Memory B cell (primary cell): Measurements from ENCODE around the gene HELB.

ENCODE experiments used
- ATAC-seq: fragments of 150-1000 bp; cut with Tn5 transposase; 2 replicates; pipeline ENCODE4 v1.10.0; 2021; ENCODE audit warnings: low read depth, mild to moderate bottlenecking, moderate library complexity
- DNase-seq, 2 donors: peaks; one replicate each; pipeline ENCODE4 v3.0.0; 2022; ENCODE audit warnings: low spot score in 2 of 2
- H3K27ac Mint-ChIP-seq: one replicate; pipeline ENCODE4 v1.8.0; 2022; ENCODE audit warnings: mild to moderate bottlenecking, moderate library complexity, mixed read lengths
- H3K27me3 Mint-ChIP-seq: one replicate; pipeline ENCODE4 v1.8.0; 2022; ENCODE audit warnings: mixed read lengths
- H3K36me3 Mint-ChIP-seq: one replicate; pipeline ENCODE4 v1.8.0; 2022; ENCODE audit warnings: mild to moderate bottlenecking, mixed read lengths
- H3K4me1 Mint-ChIP-seq: one replicate; pipeline ENCODE4 v1.8.0; 2022; ENCODE audit warnings: mixed read lengths
- H3K4me3 Mint-ChIP-seq: one replicate; pipeline ENCODE4 v1.8.0; 2022; ENCODE audit warnings: mild to moderate bottlenecking, moderate library complexity, mixed read lengths
- H3K9me3 Mint-ChIP-seq: one replicate; pipeline ENCODE4 v1.8.0; 2022; ENCODE audit warnings: mixed read lengths

HELB gene

DNA sequence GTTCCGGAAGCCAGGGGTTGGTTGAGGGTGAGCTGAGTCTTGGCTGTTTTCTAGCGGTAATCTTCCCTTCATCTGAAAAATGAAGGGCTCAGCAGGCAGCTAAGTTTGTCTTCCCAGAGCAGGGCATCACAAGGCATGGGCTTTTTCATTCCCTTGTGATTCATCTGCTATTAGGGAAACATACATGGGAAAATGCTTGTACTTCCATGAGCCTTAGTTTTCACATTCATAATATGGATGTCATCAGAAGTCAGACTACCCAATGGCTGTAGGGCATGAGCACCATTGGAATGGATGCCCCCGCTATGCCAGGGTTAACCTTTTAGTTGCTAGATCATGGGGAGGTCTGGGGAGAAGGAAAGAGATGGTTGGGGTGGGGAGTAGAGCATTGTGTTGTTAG is 18.7 kb downstream of the HELB start:
- no peak overlapping the region for H3K4me3 Mint-ChIP-seq
- DNase-seq (no peak), ATAC-seq (no peak)
- H3K36me3 Mint-ChIP-seq: peaks cover 28% of the 10 kb centered on the region
- H3K4me1 Mint-ChIP-seq: peaks cover 3% of the 10 kb centered on the region
- no peaks in the 10 kb centered on the region for H3K27me3 Mint-ChIP-seq
- H3K27ac Mint-ChIP-seq: no peak overlapping the region
- H3K9me3 Mint-ChIP-seq: no peaks in the 10 kb centered on the region

DNA sequence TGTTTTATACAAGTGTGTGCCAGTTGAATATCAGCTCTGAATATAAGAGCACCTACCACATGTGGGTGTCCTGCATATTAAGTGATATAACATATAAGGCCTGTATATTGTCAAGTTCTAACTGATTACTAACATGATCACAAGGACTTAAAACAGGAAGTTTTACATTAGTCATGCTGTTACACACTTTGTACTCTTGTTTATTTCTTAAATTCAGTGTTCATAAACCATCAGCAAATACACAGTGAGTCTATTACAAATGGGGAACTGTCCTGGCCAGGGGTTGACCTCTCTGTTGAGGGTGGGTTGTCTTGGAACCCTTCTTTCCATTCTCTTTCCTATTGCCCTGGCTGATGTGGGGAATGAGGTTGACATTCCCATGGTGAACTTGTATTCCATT is 19.1 kb downstream of the HELB start:
- H3K27ac Mint-ChIP-seq: no peak overlapping the region
- H3K36me3 Mint-ChIP-seq: peaks cover 31% of the 10 kb centered on the region
- no peaks in the 10 kb centered on the region for H3K9me3 Mint-ChIP-seq

GRCh38 chr12:66323017-66323416 is 20.7 kb downstream of the HELB start:
- H3K4me3 Mint-ChIP-seq: no peak overlapping the region
- H3K9me3 Mint-ChIP-seq: no peaks in the 10 kb centered on the region
- peaks cover 32% of the 10 kb centered on the region for H3K36me3 Mint-ChIP-seq

More for the DNA sequence above, 19.1 kb downstream of the HELB start:
- H3K27me3 Mint-ChIP-seq: no peaks in the 10 kb centered on the region
- no peak for DNase-seq
- no peak for ATAC-seq
- no peak overlapping the region for H3K4me3 Mint-ChIP-seq
- peaks cover 3% of the 10 kb centered on the region for H3K4me1 Mint-ChIP-seq

GRCh38 chr12:66329941-66330340 is 27.6 kb downstream of the HELB start:
- Mint-ChIP-seq H3K36me3 (peaks cover 35% of the 10 kb centered on the region), H3K4me1 (no peaks in the 10 kb centered on the region), H3K27me3 (no peaks in the 10 kb centered on the region), H3K27ac (no peak overlapping the region), H3K9me3 (no peaks in the 10 kb centered on the region), H3K4me3 (no peak overlapping the region)
- no peak for DNase-seq
- ATAC-seq: no peak

More at GRCh38 chr12:66323017-66323416, 20.7 kb downstream of the HELB start:
- Mint-ChIP-seq H3K27ac (no peak overlapping the region), H3K4me1 (peaks cover 2% of the 10 kb centered on the region), H3K27me3 (no peaks in the 10 kb centered on the region)
- no peak for ATAC-seq
- DNase-seq: no peak

- Mint-ChIP-seq H3K36me3 (peaks cover 28% of the 10 kb centered on the region), H3K27me3 (no peaks in the 10 kb centered on the region), H3K4me1 (no peaks in the 10 kb centered on the region), H3K27ac (no peak overlapping the region), H3K4me3 (no peak overlapping the region), H3K9me3 (no peaks in the 10 kb centered on the region)
- ATAC-seq (no peak), DNase-seq (no peak)
Measured at GRCh38 chr12:66331016-66331415, 28.7 kb downstream of the HELB start.

DNA sequence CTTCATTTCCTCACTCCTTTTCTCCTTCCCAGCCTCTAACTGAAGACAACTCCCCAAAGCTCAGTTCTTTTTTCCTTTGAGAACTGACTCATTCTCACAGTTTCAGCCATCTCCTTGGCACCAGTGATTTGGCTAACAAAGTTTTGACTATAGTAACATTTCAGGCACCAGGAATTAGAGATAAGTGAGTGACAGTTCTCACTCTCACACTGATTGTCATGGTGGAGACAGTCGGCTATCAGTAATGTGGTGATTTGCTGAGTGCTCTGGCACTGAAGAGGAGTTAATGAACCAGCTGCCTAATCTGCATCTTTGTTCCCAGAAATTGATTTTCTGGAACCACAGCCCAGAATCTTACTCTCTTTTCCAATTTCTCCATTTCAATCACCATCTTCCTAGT is 29.5 kb downstream of the HELB start:
- no peak for ATAC-seq
- H3K4me3 Mint-ChIP-seq: no peak overlapping the region
- peaks cover 26% of the 10 kb centered on the region for H3K36me3 Mint-ChIP-seq
- H3K9me3 Mint-ChIP-seq: no peaks in the 10 kb centered on the region
- DNase-seq: no peak
- no peak overlapping the region for H3K27ac Mint-ChIP-seq
- H3K27me3 Mint-ChIP-seq: no peaks in the 10 kb centered on the region
- no peaks in the 10 kb centered on the region for H3K4me1 Mint-ChIP-seq

DNA sequence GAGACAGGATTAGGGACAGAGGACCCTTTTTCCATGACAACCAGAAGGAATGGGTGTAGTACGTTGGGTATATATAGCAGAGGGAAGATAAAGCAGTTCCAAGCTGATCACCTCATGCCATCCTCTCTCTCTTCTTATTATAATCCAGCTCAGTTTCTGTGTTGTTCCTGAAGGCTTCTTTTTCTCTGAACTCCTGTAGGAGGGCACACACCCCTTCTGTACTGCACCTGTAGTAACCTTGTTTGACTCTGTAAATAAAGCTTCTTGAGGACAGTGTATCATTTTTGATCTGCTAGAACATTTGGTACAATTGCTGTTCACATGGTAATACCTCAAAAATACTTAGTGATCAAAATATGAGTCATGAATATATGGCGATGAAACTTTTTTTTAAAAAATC is 33.5 kb downstream of the HELB start:
- H3K27me3 Mint-ChIP-seq: no peaks in the 10 kb centered on the region
- no peak overlapping the region for H3K4me3 Mint-ChIP-seq
- no peak overlapping the region for H3K27ac Mint-ChIP-seq
- H3K4me1 Mint-ChIP-seq: no peaks in the 10 kb centered on the region
- H3K9me3 Mint-ChIP-seq: peaks cover 3% of the 10 kb centered on the region
- DNase-seq: no peak
- H3K36me3 Mint-ChIP-seq: peaks cover 35% of the 10 kb centered on the region
- ATAC-seq: no peak

DNA sequence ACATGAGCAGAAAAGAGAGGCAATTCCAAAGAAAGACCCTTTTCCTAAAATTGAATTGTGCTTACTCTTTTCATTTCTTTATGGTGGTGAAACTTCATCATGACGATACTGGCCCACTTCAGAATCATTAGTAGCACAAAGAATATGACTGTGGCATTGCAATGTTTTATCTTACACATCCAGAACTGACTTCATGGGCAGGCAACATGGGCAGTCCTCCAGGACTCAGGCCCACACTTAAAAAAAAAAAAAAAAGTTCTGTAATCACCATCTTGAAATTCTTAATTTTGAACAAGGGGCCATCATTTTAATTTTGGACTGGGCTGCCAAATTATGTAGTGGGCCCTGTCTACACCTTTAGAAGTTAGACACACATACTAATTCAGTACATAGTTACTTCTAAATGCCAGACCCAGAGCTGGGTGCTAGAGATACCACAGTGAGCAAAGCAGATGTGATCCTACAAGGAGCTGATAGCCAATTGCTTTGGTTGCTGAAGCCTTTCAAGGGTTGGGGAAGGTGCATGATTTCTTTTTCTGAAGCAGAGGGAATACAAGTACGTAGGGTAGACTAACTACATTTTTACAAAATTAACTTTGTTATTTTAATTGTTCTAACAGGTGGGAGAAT is 35.2 kb downstream of the HELB start:
- H3K27me3 Mint-ChIP-seq: no peaks in the 10 kb centered on the region

DNA sequence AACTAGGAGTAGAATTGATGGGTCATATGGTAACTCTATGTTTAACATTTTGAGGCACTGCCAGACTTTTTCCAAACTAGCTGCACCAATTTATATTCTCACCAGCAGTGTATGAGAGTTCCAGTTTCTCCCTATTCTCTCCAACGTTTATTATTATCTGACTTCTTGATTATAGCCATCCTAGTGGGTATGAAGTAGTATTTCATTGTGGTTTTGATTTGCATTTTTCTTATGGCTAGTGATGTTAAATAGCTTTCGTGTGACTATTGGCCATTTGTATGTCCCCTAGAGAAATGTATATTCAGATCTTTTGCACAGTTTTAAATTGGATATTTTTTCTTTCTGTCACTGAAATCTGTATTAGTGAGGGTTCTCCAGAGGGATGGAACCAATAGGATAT is 37.8 kb downstream of the HELB start:
- H3K36me3 Mint-ChIP-seq: peaks cover 47% of the 10 kb centered on the region
- H3K9me3 Mint-ChIP-seq: peaks cover 7% of the 10 kb centered on the region

More for the DNA sequence above, 35.2 kb downstream of the HELB start:
- no peak for ATAC-seq
- Mint-ChIP-seq H3K4me3 (no peak overlapping the region), H3K36me3 (peaks cover 34% of the 10 kb centered on the region), H3K9me3 (peaks cover 7% of the 10 kb centered on the region), H3K4me1 (no peaks in the 10 kb centered on the region), H3K27ac (no peak overlapping the region)
- DNase-seq: no peak

DNA sequence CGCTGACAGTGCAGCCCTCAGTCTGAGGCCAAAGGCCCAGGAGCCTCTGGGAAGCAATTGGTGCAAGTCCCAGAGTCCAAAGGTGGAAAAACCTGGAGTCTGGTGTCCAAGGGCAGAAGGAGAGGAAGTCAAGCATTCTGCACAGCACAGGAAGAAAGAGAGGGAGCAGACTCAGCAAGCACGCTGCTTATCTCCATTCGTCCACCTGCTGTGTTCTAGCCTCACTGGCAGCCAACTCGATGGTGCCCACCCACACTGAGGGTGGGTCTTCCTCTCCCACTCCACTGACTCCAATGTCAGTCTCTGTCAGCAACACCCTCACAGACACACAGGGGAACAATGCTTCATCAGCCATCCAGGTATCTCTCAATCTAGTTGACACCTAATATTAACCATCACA is 38.8 kb downstream of the HELB start:
- peaks cover 7% of the 10 kb centered on the region for H3K9me3 Mint-ChIP-seq
- peaks cover 52% of the 10 kb centered on the region for H3K36me3 Mint-ChIP-seq
- no peaks in the 10 kb centered on the region for H3K4me1 Mint-ChIP-seq
- no peak overlapping the region for H3K27ac Mint-ChIP-seq
- ATAC-seq (no peak), DNase-seq (no peak)
- H3K27me3 Mint-ChIP-seq: no peaks in the 10 kb centered on the region
- H3K4me3 Mint-ChIP-seq: no peak overlapping the region

More for the DNA sequence above, 37.8 kb downstream of the HELB start:
- no peak for ATAC-seq
- no peaks in the 10 kb centered on the region for H3K4me1 Mint-ChIP-seq
- H3K27me3 Mint-ChIP-seq: no peaks in the 10 kb centered on the region
- DNase-seq: no peak
- no peak overlapping the region for H3K27ac Mint-ChIP-seq
- H3K4me3 Mint-ChIP-seq: no peak overlapping the region

GRCh38 chr12:66345212-66345611 is 42.9 kb downstream of the HELB start:
- H3K9me3 Mint-ChIP-seq: peaks cover 4% of the 10 kb centered on the region
- H3K4me1 Mint-ChIP-seq: no peaks in the 10 kb centered on the region
- H3K36me3 Mint-ChIP-seq: peaks cover 36% of the 10 kb centered on the region
- H3K4me3 Mint-ChIP-seq: no peak overlapping the region
- H3K27me3 Mint-ChIP-seq: no peaks in the 10 kb centered on the region
- DNase-seq: no peak
- no peak for ATAC-seq
- H3K27ac Mint-ChIP-seq: no peak overlapping the region

GRCh38 chr12:66345956-66346355 is 43.7 kb downstream of the HELB start:
- H3K36me3 Mint-ChIP-seq: peaks cover 34% of the 10 kb centered on the region
- no peak for DNase-seq
- H3K27me3 Mint-ChIP-seq: no peaks in the 10 kb centered on the region
- ATAC-seq: no peak
- peak overlapping the region; percentile 58 for H3K27ac Mint-ChIP-seq
- no peak overlapping the region for H3K4me3 Mint-ChIP-seq
- peaks cover 4% of the 10 kb centered on the region for H3K9me3 Mint-ChIP-seq
- H3K4me1 Mint-ChIP-seq: no peaks in the 10 kb centered on the region

- H3K9me3 Mint-ChIP-seq: no peaks in the 10 kb centered on the region
- H3K36me3 Mint-ChIP-seq: peaks cover 6% of the 10 kb centered on the region
- H3K27me3 Mint-ChIP-seq: no peaks in the 10 kb centered on the region
- no peak overlapping the region for H3K27ac Mint-ChIP-seq
- no peak overlapping the region for H3K4me3 Mint-ChIP-seq
- no peaks in the 10 kb centered on the region for H3K4me1 Mint-ChIP-seq
- DNase-seq (no peak), ATAC-seq (no peak)
Measured at GRCh38 chr12:66351301-66351700, 49.0 kb downstream of the HELB start.

GRCh38 chr12:66352197-66352596 is 49.9 kb downstream of the HELB start:
- no peak overlapping the region for H3K27ac Mint-ChIP-seq
- H3K4me1 Mint-ChIP-seq: no peaks in the 10 kb centered on the region
- H3K27me3 Mint-ChIP-seq: no peaks in the 10 kb centered on the region
- ATAC-seq: peak; percentile 27
- no peak overlapping the region for H3K4me3 Mint-ChIP-seq
- no peak for DNase-seq
- H3K9me3 Mint-ChIP-seq: no peaks in the 10 kb centered on the region
- peaks cover 6% of the 10 kb centered on the region for H3K36me3 Mint-ChIP-seq

DNA sequence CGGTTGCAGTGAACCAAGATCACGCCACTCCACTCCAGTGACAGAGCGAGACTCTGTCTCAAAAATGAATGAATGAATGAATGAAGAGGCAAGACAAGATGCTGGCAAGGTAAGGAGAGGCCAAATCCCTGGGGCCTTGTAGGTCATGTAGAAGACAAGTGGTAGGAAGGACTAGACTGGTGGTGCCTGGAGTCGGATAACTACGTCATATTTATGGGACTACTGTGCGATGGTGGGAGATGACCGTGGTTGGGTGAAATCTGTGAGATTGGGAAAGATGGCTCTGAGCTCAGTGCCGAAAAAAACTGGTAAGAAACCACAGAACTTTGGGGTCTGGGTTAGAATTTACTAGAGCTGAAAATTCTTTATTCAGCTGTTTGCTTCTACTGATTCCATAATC is 50.6 kb downstream of the HELB start:
- Mint-ChIP-seq H3K4me3 (no peak overlapping the region), H3K27ac (no peak overlapping the region), H3K36me3 (peaks cover 6% of the 10 kb centered on the region), H3K27me3 (no peaks in the 10 kb centered on the region), H3K4me1 (no peaks in the 10 kb centered on the region), H3K9me3 (no peaks in the 10 kb centered on the region)
- DNase-seq: no peak
- ATAC-seq: no peak
